GM18499 (cell line): ENCODE results near the gene GNG2.

Experiments
- ATAC-seq: cut with Tn5 transposase; IDR thresholded peaks from one replicate; pipeline ENCODE4 v1.9.1; 2021; ENCODE audit warnings: moderate number of reproducible peaks; ENCODE audit not compliant: insufficient read depth, unreplicated experiment

Gene GNG2

GRCh38 chr14:52014601-52015267, 154.3 kb downstream of the GNG2 start:
- no peak for ATAC-seq

GRCh38 chr14:52015411-52016030, 155.1 kb downstream of the GNG2 start:
- ATAC-seq: no peak

GRCh38 chr14:52018252-52018651, 157.8 kb downstream of the GNG2 start:
- no peak for ATAC-seq

- ATAC-seq: no peak
Observed at GRCh38 chr14:52018970-52019369, 158.6 kb downstream of the GNG2 start.
